Brain pericyte (primary cell): ENCODE results near the gene PHAF1.

Experiments
- DNase-seq: peaks from one replicate; pipeline ENCODE4 v3.0.0-alpha.2; 2012; ENCODE audit warnings: low read depth, low spot score

PHAF1 gene

GRCh38 chr16:67194260-67194659 lies 84.5 kb downstream of the PHAF1 start:
- no peak for DNase-seq

- no peak for DNase-seq
Measured at GRCh38 chr16:67195676-67196075, 85.9 kb downstream of the PHAF1 start.

- DNase-seq = no peak
Measured at GRCh38 chr16:67196881-67197280, 87.1 kb downstream of the PHAF1 start.

- DNase-seq = no peak
Measured at GRCh38 chr16:67197704-67198103, 88.0 kb downstream of the PHAF1 start.
